Measurements from ENCODE around the gene MTCP1.

Gene MTCP1

DNA sequence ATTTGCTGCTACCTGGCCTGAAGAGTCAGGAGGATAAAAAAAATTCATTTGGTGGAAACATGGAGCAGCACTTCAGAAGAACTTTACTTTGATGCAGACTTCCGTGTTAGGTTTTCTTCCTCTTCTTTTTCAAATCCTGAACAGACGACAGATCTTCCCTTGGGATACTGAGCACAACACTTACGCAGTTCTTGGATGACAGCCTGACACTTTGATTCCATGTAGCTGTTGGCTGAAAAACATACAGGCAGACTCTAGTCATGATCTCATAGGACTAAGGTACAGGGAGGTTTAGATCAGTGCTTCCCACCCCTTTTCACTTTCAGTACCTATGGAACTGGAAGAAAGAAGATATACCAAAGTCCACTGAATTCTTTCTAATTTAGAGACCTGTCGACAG lies 9.2 kb downstream of the MTCP1 start:
- TF ChIP-seq CSDC2 (CRISPR knock-in tag; IDR thresholded peaks at IDR 0.05) (no peak), BACH2 (CRISPR knock-in tag; IDR thresholded peaks at IDR 0.05; ENCODE audit: borderline replicate concordance) (no peak), PPARA (CRISPR knock-in tag; IDR thresholded peaks at IDR 0.05; ENCODE audit: borderline replicate concordance) (no peak), GLIS3 (CRISPR knock-in tag; IDR thresholded peaks at IDR 0.05) (no peak), ZNF565 (CRISPR knock-in tag; conservative IDR thresholded peaks at IDR 0.05; ENCODE audit: low read depth) (no peak), ARNTL (CRISPR knock-in tag; IDR thresholded peaks at IDR 0.05; ENCODE audit: borderline replicate concordance, low read depth) (no peak), ESRRG (CRISPR knock-in tag; IDR thresholded peaks at IDR 0.05) (no peak), ZFP30 (CRISPR knock-in tag; IDR thresholded peaks at IDR 0.05) (no peak), TOX (CRISPR knock-in tag; IDR thresholded peaks at IDR 0.05; ENCODE audit: borderline replicate concordance) (no peak), OSR1 (CRISPR knock-in tag; IDR thresholded peaks at IDR 0.05) (no peak), ZC3H10 (CRISPR knock-in tag; IDR thresholded peaks at IDR 0.05) (no peak), ZNF8 (CRISPR knock-in tag; IDR thresholded peaks at IDR 0.05) (no peak)
- TF ChIP-seq, protein P1, sequence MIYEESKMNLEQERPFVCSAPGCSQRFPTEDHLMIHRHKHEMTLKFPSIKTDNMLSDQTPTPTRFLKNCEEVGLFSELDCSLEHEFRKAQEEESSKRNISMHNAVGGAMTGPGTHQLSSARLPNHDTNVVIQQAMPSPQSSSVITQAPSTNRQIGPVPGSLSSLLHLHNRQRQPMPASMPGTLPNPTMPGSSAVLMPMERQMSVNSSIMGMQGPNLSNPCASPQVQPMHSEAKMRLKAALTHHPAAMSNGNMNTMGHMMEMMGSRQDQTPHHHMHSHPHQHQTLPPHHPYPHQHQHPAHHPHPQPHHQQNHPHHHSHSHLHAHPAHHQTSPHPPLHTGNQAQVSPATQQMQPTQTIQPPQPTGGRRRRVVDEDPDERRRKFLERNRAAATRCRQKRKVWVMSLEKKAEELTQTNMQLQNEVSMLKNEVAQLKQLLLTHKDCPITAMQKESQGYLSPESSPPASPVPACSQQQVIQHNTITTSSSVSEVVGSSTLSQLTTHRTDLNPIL (CRISPR knock-in tag; IDR thresholded peaks at IDR 0.05; ENCODE audit: low read depth) = no peak
- TF ChIP-seq, protein P2, sequence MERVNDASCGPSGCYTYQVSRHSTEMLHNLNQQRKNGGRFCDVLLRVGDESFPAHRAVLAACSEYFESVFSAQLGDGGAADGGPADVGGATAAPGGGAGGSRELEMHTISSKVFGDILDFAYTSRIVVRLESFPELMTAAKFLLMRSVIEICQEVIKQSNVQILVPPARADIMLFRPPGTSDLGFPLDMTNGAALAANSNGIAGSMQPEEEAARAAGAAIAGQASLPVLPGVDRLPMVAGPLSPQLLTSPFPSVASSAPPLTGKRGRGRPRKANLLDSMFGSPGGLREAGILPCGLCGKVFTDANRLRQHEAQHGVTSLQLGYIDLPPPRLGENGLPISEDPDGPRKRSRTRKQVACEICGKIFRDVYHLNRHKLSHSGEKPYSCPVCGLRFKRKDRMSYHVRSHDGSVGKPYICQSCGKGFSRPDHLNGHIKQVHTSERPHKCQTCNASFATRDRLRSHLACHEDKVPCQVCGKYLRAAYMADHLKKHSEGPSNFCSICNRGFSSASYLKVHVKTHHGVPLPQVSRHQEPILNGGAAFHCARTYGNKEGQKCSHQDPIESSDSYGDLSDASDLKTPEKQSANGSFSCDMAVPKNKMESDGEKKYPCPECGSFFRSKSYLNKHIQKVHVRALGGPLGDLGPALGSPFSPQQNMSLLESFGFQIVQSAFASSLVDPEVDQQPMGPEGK (CRISPR knock-in tag; IDR thresholded peaks at IDR 0.05; ENCODE audit: borderline replicate concordance) = no peak
- no peak for ATAC-seq

DNA sequence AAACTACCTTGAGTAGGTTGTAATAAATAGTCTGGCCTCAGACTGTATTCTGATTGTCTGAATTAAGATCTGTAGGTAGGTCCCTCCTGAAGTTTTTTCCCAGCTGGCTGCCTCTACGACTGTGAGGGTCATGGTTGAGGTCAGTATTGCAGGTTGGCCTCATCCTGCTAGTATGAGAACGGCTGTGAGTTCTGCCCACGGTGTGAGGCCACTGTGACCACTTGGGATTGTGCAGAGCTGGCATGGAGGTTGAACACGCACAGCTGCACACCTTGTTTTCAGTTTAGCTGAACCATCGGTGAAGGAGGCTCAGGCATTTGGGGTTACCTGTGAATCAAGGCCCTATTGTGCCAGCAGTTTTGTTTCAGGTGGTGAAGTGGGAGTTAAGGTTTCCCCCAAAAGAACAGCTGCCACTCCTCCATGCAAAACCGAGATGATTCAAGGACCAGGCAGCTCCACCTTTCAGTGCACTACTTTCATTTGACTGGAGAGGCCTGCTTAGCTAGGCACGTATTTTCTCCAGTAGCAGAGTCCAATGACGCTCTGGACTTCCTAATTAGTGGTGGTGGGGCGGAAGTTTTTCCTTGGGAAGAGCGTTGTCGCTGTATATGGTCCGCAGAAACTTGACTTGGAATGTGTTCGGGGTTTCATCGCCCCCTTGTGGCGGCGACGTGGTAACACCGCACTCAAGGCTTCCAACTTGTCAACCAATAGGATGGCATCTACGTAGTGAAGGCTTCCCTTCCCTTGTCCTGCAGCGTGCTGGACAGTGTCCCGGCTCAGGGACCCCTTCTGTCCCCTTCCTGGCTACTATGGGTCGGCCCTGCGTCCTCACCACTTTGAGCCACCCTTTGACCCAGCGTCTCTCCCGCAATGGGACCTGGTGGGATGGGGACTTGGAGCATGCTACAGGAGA lies 13.8 kb downstream of the MTCP1 start:
- peak; percentile 97 for ATAC-seq
- TF ChIP-seq TOX (CRISPR knock-in tag; IDR thresholded peaks at IDR 0.05; ENCODE audit: borderline replicate concordance) = no peak
- no peak for TF ChIP-seq ZNF8 (CRISPR knock-in tag; IDR thresholded peaks at IDR 0.05)
- TF ChIP-seq ZFP3 (CRISPR knock-in tag; IDR thresholded peaks at IDR 0.05) = no peak
- no peak for TF ChIP-seq ZC3H10 (CRISPR knock-in tag; IDR thresholded peaks at IDR 0.05)
- TF ChIP-seq, protein P3, sequence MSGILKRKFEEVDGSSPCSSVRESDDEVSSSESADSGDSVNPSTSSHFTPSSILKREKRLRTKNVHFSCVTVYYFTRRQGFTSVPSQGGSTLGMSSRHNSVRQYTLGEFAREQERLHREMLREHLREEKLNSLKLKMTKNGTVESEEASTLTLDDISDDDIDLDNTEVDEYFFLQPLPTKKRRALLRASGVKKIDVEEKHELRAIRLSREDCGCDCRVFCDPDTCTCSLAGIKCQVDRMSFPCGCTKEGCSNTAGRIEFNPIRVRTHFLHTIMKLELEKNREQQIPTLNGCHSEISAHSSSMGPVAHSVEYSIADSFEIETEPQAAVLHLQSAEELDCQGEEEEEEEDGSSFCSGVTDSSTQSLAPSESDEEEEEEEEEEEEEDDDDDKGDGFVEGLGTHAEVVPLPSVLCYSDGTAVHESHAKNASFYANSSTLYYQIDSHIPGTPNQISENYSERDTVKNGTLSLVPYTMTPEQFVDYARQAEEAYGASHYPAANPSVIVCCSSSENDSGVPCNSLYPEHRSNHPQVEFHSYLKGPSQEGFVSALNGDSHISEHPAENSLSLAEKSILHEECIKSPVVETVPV (CRISPR knock-in tag; IDR thresholded peaks at IDR 0.05) = no peak
- no peak for TF ChIP-seq OSR1 (CRISPR knock-in tag; IDR thresholded peaks at IDR 0.05)
- TF ChIP-seq, protein P4, sequence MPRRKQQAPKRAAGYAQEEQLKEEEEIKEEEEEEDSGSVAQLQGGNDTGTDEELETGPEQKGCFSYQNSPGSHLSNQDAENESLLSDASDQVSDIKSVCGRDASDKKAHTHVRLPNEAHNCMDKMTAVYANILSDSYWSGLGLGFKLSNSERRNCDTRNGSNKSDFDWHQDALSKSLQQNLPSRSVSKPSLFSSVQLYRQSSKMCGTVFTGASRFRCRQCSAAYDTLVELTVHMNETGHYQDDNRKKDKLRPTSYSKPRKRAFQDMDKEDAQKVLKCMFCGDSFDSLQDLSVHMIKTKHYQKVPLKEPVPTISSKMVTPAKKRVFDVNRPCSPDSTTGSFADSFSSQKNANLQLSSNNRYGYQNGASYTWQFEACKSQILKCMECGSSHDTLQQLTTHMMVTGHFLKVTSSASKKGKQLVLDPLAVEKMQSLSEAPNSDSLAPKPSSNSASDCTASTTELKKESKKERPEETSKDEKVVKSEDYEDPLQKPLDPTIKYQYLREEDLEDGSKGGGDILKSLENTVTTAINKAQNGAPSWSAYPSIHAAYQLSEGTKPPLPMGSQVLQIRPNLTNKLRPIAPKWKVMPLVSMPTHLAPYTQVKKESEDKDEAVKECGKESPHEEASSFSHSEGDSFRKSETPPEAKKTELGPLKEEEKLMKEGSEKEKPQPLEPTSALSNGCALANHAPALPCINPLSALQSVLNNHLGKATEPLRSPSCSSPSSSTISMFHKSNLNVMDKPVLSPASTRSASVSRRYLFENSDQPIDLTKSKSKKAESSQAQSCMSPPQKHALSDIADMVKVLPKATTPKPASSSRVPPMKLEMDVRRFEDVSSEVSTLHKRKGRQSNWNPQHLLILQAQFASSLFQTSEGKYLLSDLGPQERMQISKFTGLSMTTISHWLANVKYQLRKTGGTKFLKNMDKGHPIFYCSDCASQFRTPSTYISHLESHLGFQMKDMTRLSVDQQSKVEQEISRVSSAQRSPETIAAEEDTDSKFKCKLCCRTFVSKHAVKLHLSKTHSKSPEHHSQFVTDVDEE (CRISPR knock-in tag; IDR thresholded peaks at IDR 0.05) = no peak
- TF ChIP-seq ESRRG (CRISPR knock-in tag; IDR thresholded peaks at IDR 0.05) = no peak
- no peak for TF ChIP-seq GLIS3 (CRISPR knock-in tag; IDR thresholded peaks at IDR 0.05)
- no peak for TF ChIP-seq SNAI2 (CRISPR knock-in tag; IDR thresholded peaks at IDR 0.05)
- TF ChIP-seq, protein P2 (CRISPR knock-in tag; IDR thresholded peaks at IDR 0.05; ENCODE audit: borderline replicate concordance) = no peak
- TF ChIP-seq, protein P1 (CRISPR knock-in tag; IDR thresholded peaks at IDR 0.05; ENCODE audit: low read depth) = no peak
- no peak for TF ChIP-seq ZNF565 (CRISPR knock-in tag; conservative IDR thresholded peaks at IDR 0.05; ENCODE audit: low read depth)
- no peak for TF ChIP-seq ARNTL (CRISPR knock-in tag; IDR thresholded peaks at IDR 0.05; ENCODE audit: borderline replicate concordance, low read depth)
- no peak for TF ChIP-seq PPARA (CRISPR knock-in tag; IDR thresholded peaks at IDR 0.05; ENCODE audit: borderline replicate concordance)
- TF ChIP-seq ISL1 (CRISPR knock-in tag; IDR thresholded peaks at IDR 0.05) = no peak
- TF ChIP-seq ZNF70 (CRISPR knock-in tag; IDR thresholded peaks at IDR 0.05) = no peak

Measured in SK-N-SH treated with all-trans-retinoic acid at 6 μM for 48 hours (cell line).